Measurements from ENCODE around the gene GATAD2A. TPM values are rescaled to one million over a fixed set of nuclear protein-coding genes. Genes with fewer than 3 reads are reported as not detected.

GATAD2A gene
- total RNA-seq, 4 donors from 2014 or later = 34.9 to 60.5 (median 42.5) TPM

DNA sequence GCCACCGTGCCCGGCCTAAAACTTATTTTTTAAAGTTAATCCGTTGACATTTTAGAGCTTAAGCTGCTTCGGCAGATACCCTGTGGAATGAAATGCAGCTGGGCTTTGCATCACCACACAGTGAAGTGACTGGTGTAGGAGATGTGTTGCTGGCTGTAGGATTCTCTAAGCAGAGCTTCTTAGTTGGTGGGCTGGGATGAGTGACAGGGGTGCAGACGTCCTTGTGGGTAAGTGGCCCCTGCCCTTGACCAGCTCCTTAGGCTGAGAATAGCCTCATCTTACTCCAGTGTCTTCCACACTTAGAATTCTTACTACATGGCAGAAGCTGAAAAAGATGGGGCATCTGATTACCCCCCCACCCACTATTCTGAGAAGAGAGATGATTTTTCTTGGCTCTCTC, 11.6 kb downstream of the GATAD2A start:
- Histone ChIP-seq H3K27me3 (no peaks in the 10 kb centered on the region), H3K36me3 (no peaks in the 10 kb centered on the region), H3K27ac (replicated peaks in 1 of 4) (no peak overlapping the region), H3K4me3 (no peak overlapping the region), H3K9me3 (no peaks in the 10 kb centered on the region), H3K4me1 (peaks cover 25 to 68% (median 49%) of the 10 kb centered on the region in 4 donors)
- intact Hi-C loops (cut with DNase I) = loop anchor here (10.0 kb wide), 1 partner anchor 68 kb away; no protein-coding TSS in a partner anchor
- DNase-seq (ENCODE audit: extremely low spot score) = no peak
- 81% methylated on average over 5 of the region's 5 CpGs for WGBS
- no peak for TF ChIP-seq POLR2A (IDR thresholded peaks at IDR 0.05; ENCODE audit: low read depth)
- TF ChIP-seq, protein P1, sequence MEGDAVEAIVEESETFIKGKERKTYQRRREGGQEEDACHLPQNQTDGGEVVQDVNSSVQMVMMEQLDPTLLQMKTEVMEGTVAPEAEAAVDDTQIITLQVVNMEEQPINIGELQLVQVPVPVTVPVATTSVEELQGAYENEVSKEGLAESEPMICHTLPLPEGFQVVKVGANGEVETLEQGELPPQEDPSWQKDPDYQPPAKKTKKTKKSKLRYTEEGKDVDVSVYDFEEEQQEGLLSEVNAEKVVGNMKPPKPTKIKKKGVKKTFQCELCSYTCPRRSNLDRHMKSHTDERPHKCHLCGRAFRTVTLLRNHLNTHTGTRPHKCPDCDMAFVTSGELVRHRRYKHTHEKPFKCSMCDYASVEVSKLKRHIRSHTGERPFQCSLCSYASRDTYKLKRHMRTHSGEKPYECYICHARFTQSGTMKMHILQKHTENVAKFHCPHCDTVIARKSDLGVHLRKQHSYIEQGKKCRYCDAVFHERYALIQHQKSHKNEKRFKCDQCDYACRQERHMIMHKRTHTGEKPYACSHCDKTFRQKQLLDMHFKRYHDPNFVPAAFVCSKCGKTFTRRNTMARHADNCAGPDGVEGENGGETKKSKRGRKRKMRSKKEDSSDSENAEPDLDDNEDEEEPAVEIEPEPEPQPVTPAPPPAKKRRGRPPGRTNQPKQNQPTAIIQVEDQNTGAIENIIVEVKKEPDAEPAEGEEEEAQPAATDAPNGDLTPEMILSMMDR (IDR thresholded peaks at IDR 0.05) = no peak
- no peak for TF ChIP-seq POLR2AphosphoS5 (IDR thresholded peaks at IDR 0.05)
- no peak for TF ChIP-seq EP300 (IDR thresholded peaks at IDR 0.05)

DNA sequence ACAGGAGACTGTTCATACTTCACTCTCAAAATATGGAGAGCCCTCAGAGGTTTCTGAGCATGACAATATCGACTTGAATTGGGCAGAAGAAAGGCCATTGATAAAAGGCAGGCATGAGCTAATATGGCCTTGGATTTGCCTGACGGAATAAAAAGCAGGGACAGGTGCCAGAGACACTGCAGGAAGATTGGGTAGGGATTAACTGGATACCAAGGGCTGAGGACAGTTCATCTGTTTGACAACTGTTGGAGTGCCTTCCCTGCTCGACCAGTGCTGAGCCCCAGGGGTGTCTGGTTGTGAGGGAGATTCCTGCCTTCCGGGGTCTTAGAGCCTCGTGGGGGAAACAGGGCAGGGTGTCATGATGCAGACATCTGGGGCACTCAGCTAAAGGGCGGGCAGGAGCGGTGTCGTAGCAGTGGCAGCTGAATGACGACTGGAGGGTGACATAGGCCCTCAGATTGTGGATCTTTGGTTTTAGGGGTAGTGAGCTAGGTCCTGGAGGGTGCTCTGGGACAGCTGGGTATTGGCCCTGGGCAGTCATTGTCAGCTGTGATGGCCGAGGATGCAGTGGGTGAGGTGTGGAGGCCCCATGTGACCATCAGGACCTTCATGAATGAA, 12.3 kb downstream of the GATAD2A start:
- H3K27ac ChIP-seq (replicated peaks in 1 of 4) = no peak overlapping the region
- intact Hi-C loops (cut with DNase I) = loop anchor here (10.0 kb wide), 1 partner anchor 67 kb away; no protein-coding TSS in a partner anchor
- WGBS = 74% methylated on average over 10 of the region's 10 CpGs

DNA sequence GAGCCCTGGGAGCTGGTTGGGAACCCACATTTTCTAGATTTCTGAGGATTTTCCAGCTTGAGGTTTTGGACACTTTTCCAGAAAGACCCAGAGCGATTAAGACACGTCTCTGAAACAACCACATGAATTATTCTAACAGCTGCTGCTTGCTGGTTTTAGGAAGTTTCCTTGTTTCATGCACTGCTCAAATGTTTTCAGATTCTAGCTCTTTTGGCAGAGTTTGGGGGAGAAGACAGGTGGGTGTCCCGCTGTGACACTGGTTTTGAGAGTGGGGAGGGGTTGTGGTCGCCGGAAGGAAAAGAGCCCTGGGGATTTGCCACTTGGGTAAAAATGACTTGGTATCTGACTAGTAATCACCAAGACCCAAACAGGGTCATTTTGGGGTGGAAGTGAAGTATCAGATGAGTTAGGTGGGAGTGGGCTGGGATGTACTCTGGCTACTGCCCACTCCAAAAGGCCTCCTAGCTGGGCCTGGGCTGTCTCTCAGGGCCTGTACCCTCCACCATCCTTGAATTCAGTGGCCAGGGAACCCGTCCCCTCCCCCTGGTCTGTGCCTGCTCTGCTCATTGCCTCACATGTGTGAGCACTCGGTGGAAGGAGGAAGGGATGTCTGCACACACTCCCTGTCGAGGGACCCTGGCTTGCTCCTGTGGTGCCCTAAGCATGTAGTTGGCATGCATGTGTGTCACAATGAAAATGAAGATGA, 13.2 kb downstream of the GATAD2A start:
- Histone ChIP-seq H3K9me3 (no peaks in the 10 kb centered on the region), H3K27me3 (no peaks in the 10 kb centered on the region), H3K36me3 (no peaks in the 10 kb centered on the region), H3K4me3 (no peak overlapping the region), H3K27ac (replicated peaks in 1 of 4) (no peak overlapping the region), H3K4me1 (peaks cover 25 to 72% (median 49%) of the 10 kb centered on the region in 4 donors)
- intact Hi-C loops (cut with DNase I) = loop anchor here (10.0 kb wide), 1 partner anchor 66 kb away; no protein-coding TSS in a partner anchor
- WGBS = 51% methylated on average over 5 of the region's 8 CpGs
- TF ChIP-seq POLR2AphosphoS5 (IDR thresholded peaks at IDR 0.05) (no peak), EP300 (IDR thresholded peaks at IDR 0.05) (no peak), POLR2A (IDR thresholded peaks at IDR 0.05; ENCODE audit: low read depth) (no peak)
- TF ChIP-seq, protein P1 (IDR thresholded peaks at IDR 0.05) = no peak
- DNase-seq (ENCODE audit: extremely low spot score) = no peak

More for the DNA sequence above, 12.3 kb downstream of the GATAD2A start:
- no peak for DNase-seq (ENCODE audit: extremely low spot score)
- H3K36me3 ChIP-seq = no peaks in the 10 kb centered on the region
- peaks cover 25 to 73% (median 49%) of the 10 kb centered on the region in 4 donors for H3K4me1 ChIP-seq
- no peak for TF ChIP-seq POLR2A (IDR thresholded peaks at IDR 0.05; ENCODE audit: low read depth)
- TF ChIP-seq, protein P1 (IDR thresholded peaks at IDR 0.05) = no peak
- TF ChIP-seq EP300 (IDR thresholded peaks at IDR 0.05) = no peak
- TF ChIP-seq POLR2AphosphoS5 (IDR thresholded peaks at IDR 0.05) = no peak
- no peaks in the 10 kb centered on the region for H3K9me3 ChIP-seq
- no peak overlapping the region for H3K4me3 ChIP-seq
- H3K27me3 ChIP-seq = no peaks in the 10 kb centered on the region

DNA sequence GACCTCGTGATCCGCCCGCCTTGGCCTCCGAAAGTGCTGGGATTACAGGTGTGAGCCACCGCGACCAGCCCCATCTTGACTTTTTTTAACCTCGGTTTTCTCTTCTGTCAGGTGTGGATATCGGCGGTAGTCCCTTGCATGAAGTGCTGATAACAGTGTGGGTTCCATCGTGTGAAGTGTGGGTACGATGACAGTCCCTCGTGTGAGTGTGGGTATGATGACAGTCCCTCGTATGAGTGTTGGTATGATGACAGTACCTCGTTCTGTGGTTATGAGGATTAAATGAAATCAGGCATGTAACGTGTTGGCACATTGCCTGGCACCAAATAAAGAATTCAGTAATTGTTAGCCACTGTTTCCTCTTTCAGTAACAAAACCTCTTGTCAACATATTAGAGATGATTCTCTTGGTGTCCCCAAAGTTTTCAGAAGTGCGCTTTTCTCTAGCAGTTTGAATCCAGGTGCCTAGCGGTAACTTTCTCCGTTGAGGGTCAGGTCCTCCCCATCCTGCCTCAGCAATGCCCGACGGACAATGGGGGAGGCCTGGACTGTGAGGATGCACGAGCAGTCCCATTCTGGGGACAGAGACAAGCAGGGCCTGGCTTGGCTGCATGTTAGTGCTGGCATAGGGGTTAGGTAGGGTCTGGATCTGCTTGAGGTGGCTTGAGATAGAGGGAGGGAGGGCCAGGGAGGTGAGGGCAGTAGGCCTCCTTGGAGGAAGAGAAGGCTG, 15.3 kb downstream of the GATAD2A start:
- no peak for DNase-seq (ENCODE audit: extremely low spot score)
- Histone ChIP-seq H3K27ac (replicated peaks in 1 of 4) (no peak overlapping the region), H3K27me3 (no peaks in the 10 kb centered on the region), H3K4me1 (peaks cover 30 to 74% (median 55%) of the 10 kb centered on the region in 4 donors), H3K36me3 (no peaks in the 10 kb centered on the region), H3K4me3 (no peak overlapping the region), H3K9me3 (no peaks in the 10 kb centered on the region)
- intact Hi-C loops (cut with DNase I) = no loop called here
- TF ChIP-seq POLR2AphosphoS5 (IDR thresholded peaks at IDR 0.05) = no peak
- WGBS = 80% methylated on average over 21 of the region's 21 CpGs

DNA sequence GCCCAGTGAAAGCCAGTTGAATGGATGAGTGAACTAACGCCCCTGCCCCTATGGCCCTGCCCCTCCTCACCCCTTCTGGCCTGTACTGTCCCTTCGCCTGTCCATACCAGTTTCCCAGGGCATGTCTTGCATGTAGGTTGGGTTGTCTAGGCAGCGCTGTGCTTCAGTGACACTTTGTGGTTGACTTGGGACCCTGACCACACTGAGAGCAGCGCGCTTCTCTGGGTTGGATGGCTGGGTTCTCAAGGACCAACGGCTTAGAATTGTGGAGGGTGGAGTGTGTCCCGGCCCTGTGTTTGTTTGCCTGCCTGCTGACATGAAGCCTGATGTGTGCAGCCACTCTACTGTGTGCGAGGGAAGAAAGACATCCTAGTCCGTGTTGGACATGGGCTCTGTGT, 15.8 kb downstream of the GATAD2A start:
- DNase-seq (ENCODE audit: extremely low spot score) = no peak
- Histone ChIP-seq H3K4me1 (peaks cover 30 to 73% (median 55%) of the 10 kb centered on the region in 4 donors), H3K9me3 (no peaks in the 10 kb centered on the region), H3K27me3 (no peaks in the 10 kb centered on the region), H3K36me3 (no peaks in the 10 kb centered on the region), H3K27ac (replicated peaks in 1 of 4) (no peak overlapping the region), H3K4me3 (no peak overlapping the region)
- intact Hi-C loops (cut with DNase I) = no loop called here
- TF ChIP-seq POLR2A (IDR thresholded peaks at IDR 0.05; ENCODE audit: low read depth) (no peak), POLR2AphosphoS5 (IDR thresholded peaks at IDR 0.05) (no peak), EP300 (IDR thresholded peaks at IDR 0.05) (no peak)
- TF ChIP-seq, protein P1 (IDR thresholded peaks at IDR 0.05) = no peak
- WGBS = 87% methylated on average over 8 of the region's 9 CpGs

Data from esophagus muscularis mucosa (tissue), 4 donors.